Gastrocnemius medialis (tissue), 4 donors: ENCODE measurements around the gene MFN1. TPM values are rescaled to one million over a fixed set of nuclear protein-coding genes. Genes with fewer than 3 reads are reported as not detected.

ENCODE experiments used
- ATAC-seq, 2 donors: fragments of 150-250 bp; one replicate each; pipeline ENCODE4 v1.9.1; 2016
- DNase-seq, 2 donors: peaks; one replicate each; pipeline ENCODE4 v3.0.0-alpha.2; 2019
- H3K27ac ChIP-seq, 4 donors: fragments of 200-600 bp; sonication (generic); 1 replicate in 1 of 4; 2 replicates in 3 of 4; pipeline ENCODE4 v1.5.1; 2016 to 2018; ENCODE audit warnings: mild to moderate bottlenecking in 2 of 4, moderate library complexity in 1 of 4
- H3K27me3 ChIP-seq, 3 donors: fragments of 200-600 bp; sonication (generic) in 2 of 3; 1 replicate in 1 of 3; 2 replicates in 2 of 3; pipeline versions ENCODE4 v1.5.1 to v1.6.0; 2016 to 2019; ENCODE audit warnings: mild to moderate bottlenecking in 1 of 3, moderate library complexity in 1 of 3
- H3K36me3 ChIP-seq, 2 donors: fragments of 200-600 bp; sonication (generic) in 1 of 2; one replicate each; pipeline ENCODE4 v1.5.1; 2017 to 2018
- H3K4me1 ChIP-seq, 2 donors: fragments of 200-600 bp; sonication (generic) in 1 of 2; one replicate each; pipeline ENCODE4 v1.5.1; 2016 to 2017; ENCODE audit warnings: mild to moderate bottlenecking in 2 of 2
- H3K4me3 ChIP-seq, 4 donors: fragments of 200-600 bp; sonication (generic) in 3 of 4; 1 replicate in 1 of 4; 2 replicates in 3 of 4; pipeline ENCODE4 v1.5.1; 2016 to 2019; ENCODE audit warnings: mild to moderate bottlenecking in 2 of 4
- H3K9me3 ChIP-seq, 3 donors: fragments of 200-600 bp; sonication (generic) in 2 of 3; 1 replicate in 1 of 3; 2 replicates in 2 of 3; pipeline ENCODE4 v1.5.1; 2016 to 2019
- POLR2A ChIP-seq, 2 donors: fragments of 450-650 bp; IDR thresholded peaks; one replicate each; pipeline ENCODE4 v1.6.1; 2017; ENCODE audit warnings: antibody characterized with exemption in 2 of 2, mild to moderate bottlenecking in 2 of 2, moderate library complexity in 2 of 2
- in situ Hi-C, 4 donors: fragments of 200-750 bp; cut with MboI; loops; one replicate each; pipeline versions ENCODE4 v1.15.0 to v1.8.0; 2017; ENCODE audit warnings: low sequenced_read_pairs in 4 of 4
- intact Hi-C: fragments of 100-400 bp; cut with DNase I; formaldehyde crosslinking; loops from one replicate; pipeline ENCODE4 v1.15.1; 2023; ENCODE audit warnings: low total_unique reads
- total RNA-seq, 4 donors: library from RNA; depleted of rRNA; stranded (reverse); fragments of >200 nt; gene quantifications; one replicate each; pipeline versions ENCODE4 v1.1.0 to v1.2.3, GENCODE V29; 2016
- TF ChIP-seq, protein P1 (sequence below), 5 experiments: fragments of 450-650 bp in 3 of 5; fragments of 200-600 bp in 2 of 5; sonication (generic) in 2 of 5; IDR thresholded peaks in 4 of 5; conservative IDR thresholded peaks in 1 of 5; 1 replicate in 4 of 5; 2 replicates in 1 of 5; pipeline ENCODE4 v1.5.1; 2016 to 2019; ENCODE audit warnings: antibody characterized with exemption in 5 of 5, mild to moderate bottlenecking in 3 of 5, moderate library complexity in 3 of 5

Gene MFN1
- total RNA-seq = 10 to 100 TPM; 27.2 to 37.1 (median 32.9) TPM

DNA sequence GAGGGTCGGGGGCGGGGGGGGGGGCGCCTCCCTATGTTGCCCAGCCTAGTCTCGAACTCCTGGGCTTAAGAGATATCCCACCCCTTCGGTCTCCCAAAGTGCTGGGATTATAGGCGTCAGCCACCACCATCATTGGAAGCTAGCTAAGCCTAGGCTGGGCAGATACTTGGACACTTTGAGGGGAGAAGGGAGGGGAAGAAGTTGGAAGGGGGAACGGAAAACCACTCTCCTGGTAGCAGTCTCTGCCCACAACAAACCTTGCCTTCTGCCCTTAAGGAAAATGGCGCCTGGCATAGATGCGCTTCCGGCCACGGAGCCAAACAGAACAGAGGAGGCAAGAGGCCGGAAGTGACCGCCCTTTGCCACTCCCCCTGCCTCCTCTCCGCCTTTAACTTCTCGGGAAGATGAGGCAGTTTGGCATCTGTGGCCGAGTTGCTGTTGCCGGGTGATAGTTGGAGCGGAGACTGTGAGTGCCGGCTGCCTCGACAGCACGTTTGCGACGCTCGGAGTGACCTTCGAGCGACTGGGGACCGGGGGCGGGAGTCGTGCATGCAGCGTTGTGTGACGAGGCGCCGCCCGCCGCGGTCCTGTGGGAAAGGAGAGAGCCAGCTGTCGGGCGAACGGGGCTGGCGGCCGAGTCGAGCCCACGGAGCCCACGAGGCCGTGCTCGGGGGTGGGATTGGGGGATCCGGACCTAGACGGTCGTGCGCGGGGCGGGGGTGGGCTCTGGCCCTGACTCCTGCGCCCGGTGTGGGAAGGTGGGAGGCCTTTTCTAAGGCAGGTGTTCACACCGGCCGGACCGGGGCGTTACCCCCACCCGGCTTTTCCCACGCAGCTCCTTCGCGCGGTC, at the start of gene MFN1:
MFN1 (plus strand) TSS at position 365 of the 850 bp plus-strand sequence. CDS start 1,143 bp downstream, outside the sequence.
- peak; percentile 99 to 100 for ATAC-seq

DNA sequence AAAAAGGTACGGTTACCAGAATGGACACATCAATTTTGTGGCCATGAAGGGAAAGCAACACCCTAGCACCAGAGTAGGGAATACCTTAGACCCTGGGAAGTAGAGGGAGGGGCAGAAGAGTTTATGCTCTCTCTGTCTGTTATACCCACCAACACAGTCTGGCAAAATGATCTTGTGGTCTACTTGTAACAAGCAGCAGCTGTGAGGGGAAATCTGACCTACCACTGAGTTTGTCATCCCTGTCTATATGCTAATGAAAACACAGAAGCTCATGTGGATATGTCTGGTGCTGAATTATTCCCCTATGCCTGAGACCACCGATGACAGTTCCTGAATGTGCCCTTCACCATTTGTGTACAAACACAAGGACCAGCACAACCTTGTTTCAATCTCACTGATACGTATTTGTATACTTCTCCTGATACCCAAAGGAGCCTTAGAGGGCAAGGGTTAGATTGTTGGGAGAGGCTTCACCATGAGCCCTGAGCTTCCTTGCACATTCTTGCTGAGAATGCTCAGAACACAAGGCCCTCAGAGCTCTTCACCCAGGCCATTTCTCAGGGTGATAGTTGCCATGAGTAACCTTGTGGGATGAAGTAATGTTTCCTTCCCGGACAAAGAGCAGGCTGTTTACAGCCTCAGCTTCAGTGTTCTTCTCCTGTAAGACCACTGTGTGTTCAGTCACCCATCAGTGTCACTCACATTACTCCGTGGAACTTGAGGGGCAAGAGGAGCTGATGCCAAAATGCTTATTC, 49.4 kb upstream of the MFN1 start:
- ATAC-seq = no peak
- Histone ChIP-seq H3K27ac (no peak overlapping the region), H3K9me3 (no peaks in the 10 kb centered on the region), H3K4me3 (no peak overlapping the region), H3K27me3 (no peaks in the 10 kb centered on the region), H3K36me3 (no peaks in the 10 kb centered on the region), H3K4me1 (no peaks in the 10 kb centered on the region)
- no peak for DNase-seq
- in situ Hi-C loops (no loop called here), intact Hi-C loops (no loop called here)
- TF ChIP-seq, protein P1, sequence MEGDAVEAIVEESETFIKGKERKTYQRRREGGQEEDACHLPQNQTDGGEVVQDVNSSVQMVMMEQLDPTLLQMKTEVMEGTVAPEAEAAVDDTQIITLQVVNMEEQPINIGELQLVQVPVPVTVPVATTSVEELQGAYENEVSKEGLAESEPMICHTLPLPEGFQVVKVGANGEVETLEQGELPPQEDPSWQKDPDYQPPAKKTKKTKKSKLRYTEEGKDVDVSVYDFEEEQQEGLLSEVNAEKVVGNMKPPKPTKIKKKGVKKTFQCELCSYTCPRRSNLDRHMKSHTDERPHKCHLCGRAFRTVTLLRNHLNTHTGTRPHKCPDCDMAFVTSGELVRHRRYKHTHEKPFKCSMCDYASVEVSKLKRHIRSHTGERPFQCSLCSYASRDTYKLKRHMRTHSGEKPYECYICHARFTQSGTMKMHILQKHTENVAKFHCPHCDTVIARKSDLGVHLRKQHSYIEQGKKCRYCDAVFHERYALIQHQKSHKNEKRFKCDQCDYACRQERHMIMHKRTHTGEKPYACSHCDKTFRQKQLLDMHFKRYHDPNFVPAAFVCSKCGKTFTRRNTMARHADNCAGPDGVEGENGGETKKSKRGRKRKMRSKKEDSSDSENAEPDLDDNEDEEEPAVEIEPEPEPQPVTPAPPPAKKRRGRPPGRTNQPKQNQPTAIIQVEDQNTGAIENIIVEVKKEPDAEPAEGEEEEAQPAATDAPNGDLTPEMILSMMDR (IDR thresholded peaks at IDR 0.05 in 4 of 5, conservative IDR thresholded peaks at IDR 0.05 in 1 of 5) = no peak
- no peak for TF ChIP-seq POLR2A (IDR thresholded peaks at IDR 0.05)

More for the DNA sequence above, at the start of gene MFN1:
- Histone ChIP-seq H3K36me3 (peaks cover 0 to 34% of the 10 kb centered on the region in 2 donors), H3K27ac (peak within 1 kb of the TSS; percentile 84 to 90 (median 89)), H3K4me1 (peaks cover 6 to 7% of the 10 kb centered on the region in 2 donors), H3K27me3 (no peaks in the 10 kb centered on the region), H3K4me3 (peak within 1 kb of the TSS; percentile 90 to 93 (median 91)), H3K9me3 (no peaks in the 10 kb centered on the region)
- in situ Hi-C loops = loop anchor here in 2 of 4 donors (10.0 to 25.0 kb wide), 2 partner anchors 215 to 217 kb away; partner anchors contain the start of gene ACTL6A (in 2 of the 2)
- peak; percentile 91 to 95 for DNase-seq
- peak; percentile 60 to 86 for TF ChIP-seq POLR2A (IDR thresholded peaks at IDR 0.05)
- TF ChIP-seq, protein P1 (IDR thresholded peaks at IDR 0.05 in 4 of 5, conservative IDR thresholded peaks at IDR 0.05 in 1 of 5) = no peak
- intact Hi-C loops = loop anchor here (1.0 to 5.0 kb wide), 3 partner anchors 25 to 257 kb away; partner anchors contain the start of genes ACTL6A, MRPL47 and NDUFB5

DNA sequence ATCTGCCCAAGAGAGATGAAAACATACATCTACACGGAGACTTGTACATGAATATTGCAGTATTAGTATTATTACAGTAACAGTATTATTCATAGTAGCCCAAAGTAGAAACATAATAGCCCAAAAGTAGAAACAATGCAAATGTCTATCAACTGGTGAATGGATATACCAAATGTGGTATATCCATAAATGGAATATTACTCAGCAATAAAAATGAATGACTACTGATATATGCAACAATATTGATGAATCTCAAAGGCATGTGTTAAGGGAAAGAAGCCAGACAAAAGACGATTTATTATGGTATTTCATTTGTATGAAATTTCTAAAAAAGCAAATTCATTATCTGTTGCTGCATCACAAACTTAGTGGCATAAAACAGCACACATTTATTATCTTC, 48.2 kb upstream of the MFN1 start:
- Histone ChIP-seq H3K9me3 (no peaks in the 10 kb centered on the region), H3K4me1 (no peaks in the 10 kb centered on the region), H3K27ac (no peak overlapping the region), H3K27me3 (no peaks in the 10 kb centered on the region), H3K36me3 (no peaks in the 10 kb centered on the region), H3K4me3 (no peak overlapping the region)
- TF ChIP-seq, protein P1 (IDR thresholded peaks at IDR 0.05 in 4 of 5, conservative IDR thresholded peaks at IDR 0.05 in 1 of 5) = no peak
- TF ChIP-seq POLR2A (IDR thresholded peaks at IDR 0.05) = no peak
- intact Hi-C loops = no loop called here
- ATAC-seq (no peak), DNase-seq (no peak)
- in situ Hi-C loops = no loop called here

DNA sequence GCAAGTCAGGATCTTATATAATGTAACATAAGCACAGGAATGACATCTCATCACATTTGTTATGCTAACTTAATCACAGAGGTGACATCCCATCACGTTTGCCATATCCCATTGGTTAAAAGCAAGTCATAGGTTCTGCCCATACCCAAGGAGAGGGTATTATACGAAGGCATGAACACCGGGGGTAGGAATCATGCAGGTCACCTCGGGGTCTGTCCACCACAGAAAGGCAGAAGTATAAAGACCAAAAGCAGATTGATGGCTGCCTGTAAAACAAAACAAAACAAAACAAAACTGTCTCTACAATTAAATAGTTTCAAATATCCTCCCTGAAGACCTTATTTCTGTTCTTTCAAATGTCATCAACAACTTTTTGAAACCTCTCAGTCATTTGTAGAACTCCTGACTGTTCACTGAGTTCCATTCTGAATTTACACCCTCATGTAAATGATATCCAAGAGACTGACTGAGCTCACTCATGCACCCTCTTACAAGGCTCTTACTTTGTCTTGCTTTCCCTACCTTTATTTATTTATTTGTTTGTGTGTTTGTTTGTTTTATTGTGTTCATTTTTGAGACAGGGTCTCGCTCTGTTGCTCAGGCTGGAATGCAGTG, 47.4 kb upstream of the MFN1 start:
- TF ChIP-seq, protein P1 (IDR thresholded peaks at IDR 0.05 in 4 of 5, conservative IDR thresholded peaks at IDR 0.05 in 1 of 5) = no peak
- TF ChIP-seq POLR2A (IDR thresholded peaks at IDR 0.05) = no peak
- in situ Hi-C loops = loop anchor here in 1 of 4 donors (10.0 kb wide), 1 partner anchor 185 kb away; no protein-coding TSS in a partner anchor
- intact Hi-C loops = no loop called here
- H3K4me3 ChIP-seq = no peak overlapping the region
- no peaks in the 10 kb centered on the region for H3K4me1 ChIP-seq
- no peaks in the 10 kb centered on the region for H3K36me3 ChIP-seq
- no peak for ATAC-seq
- no peak for DNase-seq
- no peaks in the 10 kb centered on the region for H3K9me3 ChIP-seq
- H3K27me3 ChIP-seq = no peaks in the 10 kb centered on the region
- no peak overlapping the region for H3K27ac ChIP-seq
